Neural cell (in vitro differentiated cells): ENCODE measurements around the gene MINDY3. TPM values are rescaled to one million over a fixed set of nuclear protein-coding genes. Genes with fewer than 3 reads are reported as not detected.
"Not testable (repeated sequence)": the region's sequence is repeated elsewhere in the genome, so short reads cannot be mapped to it uniquely, and the experiment has no call there.

Experiments used
- H2AFZ ChIP-seq: fragments of 200-600, 300-800 bp; sonication (generic), shearing (Covaris generic); 2 replicates; pipeline ENCODE4 v1.6.0; 2014; ENCODE audit warnings: low read depth, mild to moderate bottlenecking, antibody characterized with exemption, low read length, moderate library complexity
- H3F3A ChIP-seq: fragments of 200-600 bp; shearing (Covaris generic); 2 replicates; pipeline ENCODE4 v1.6.1; 2016; ENCODE audit warnings: mild to moderate bottlenecking, moderate library complexity, mixed read lengths, antibody characterized with exemption, low read length; ENCODE audit not compliant: insufficient read depth, poor library complexity, severe bottlenecking
- H3K27ac ChIP-seq: fragments of 200-600, 300-800 bp; sonication (generic), shearing (Covaris generic); 2 replicates; pipeline ENCODE4 v1.5.1; 2014; ENCODE audit warnings: mild to moderate bottlenecking, low read length, moderate library complexity
- H3K27me3 ChIP-seq: fragments of 300-800, 200-600 bp; sonication (generic), shearing (Covaris generic); 2 replicates; pipeline ENCODE4 v1.6.0; 2014; ENCODE audit warnings: mild to moderate bottlenecking, low read depth, low read length, moderate library complexity; ENCODE audit not compliant: insufficient read depth
- H3K36me3 ChIP-seq: fragments of 300-800, 200-600 bp; sonication (generic), shearing (Covaris generic); 2 replicates; pipeline ENCODE4 v1.5.1; 2014; ENCODE audit warnings: mild to moderate bottlenecking, antibody characterized with exemption, low read length, moderate library complexity; ENCODE audit not compliant: insufficient read depth
- H3K4me2 ChIP-seq: fragments of 300-800, 200-600 bp; sonication (generic), shearing (Covaris generic); 2 replicates; pipeline ENCODE4 v1.6.0; 2014; ENCODE audit warnings: mild to moderate bottlenecking, low read length
- H3K4me3 ChIP-seq: fragments of 300-800, 200-600 bp; sonication (generic), shearing (Covaris generic); 2 replicates; pipeline ENCODE4 v1.5.1; 2014; ENCODE audit warnings: mild to moderate bottlenecking, low read length, moderate library complexity
- H3K79me2 ChIP-seq: fragments of 200-600 bp; shearing (Covaris generic); replicated peaks from 2 replicates; pipeline ENCODE4 v1.6.0; 2014; ENCODE audit warnings: mild to moderate bottlenecking, low read length, moderate library complexity; ENCODE audit not compliant: insufficient read depth
- H3K9ac ChIP-seq: fragments of 300-800, 200-600 bp; sonication (generic), shearing (Covaris generic); 2 replicates; pipeline ENCODE4 v1.6.1; 2016; ENCODE audit warnings: mild to moderate bottlenecking, low read length, mixed read lengths
- H3K9me2 ChIP-seq: fragments of 200-600 bp; shearing (Covaris generic); 2 replicates; pipeline ENCODE4 v1.6.1; 2016; ENCODE audit warnings: mild to moderate bottlenecking, low read length, mixed read lengths; ENCODE audit not compliant: insufficient read depth
- H3K9me3 ChIP-seq: fragments of 200-600, 300-800 bp; sonication (generic), shearing (Covaris generic); 2 replicates; pipeline ENCODE4 v1.6.1; 2016; ENCODE audit warnings: mild to moderate bottlenecking, mixed run types, low read length, moderate library complexity, mixed read lengths
- H4K20me1 ChIP-seq: fragments of 200-600 bp; shearing (Covaris generic); 2 replicates; pipeline ENCODE4 v1.6.1; 2016; ENCODE audit warnings: mild to moderate bottlenecking, mixed run types; ENCODE audit not compliant: insufficient read depth
- EP300 ChIP-seq: fragments of 450-650 bp; conservative IDR thresholded peaks from 2 replicates; pipeline ENCODE4 v1.6.1; 2014; ENCODE audit warnings: antibody characterized with exemption, mild to moderate bottlenecking, moderate library complexity; ENCODE audit not compliant: poor library complexity, severe bottlenecking
- EZH2 ChIP-seq: fragments of 200-600, 300-800 bp; shearing (Covaris generic), sonication (generic); IDR thresholded peaks from 2 replicates; pipeline ENCODE4 v1.6.1; 2014; ENCODE audit warnings: antibody characterized with exemption, low read length, borderline replicate concordance, mild to moderate bottlenecking; ENCODE audit not compliant: insufficient read depth, poor library complexity, severe bottlenecking
- MXI1 ChIP-seq: fragments of 450-650 bp; conservative IDR thresholded peaks from 2 replicates; pipeline ENCODE4 v1.6.1; 2014; ENCODE audit warnings: antibody characterized with exemption, mild to moderate bottlenecking; ENCODE audit not compliant: poor library complexity, severe bottlenecking
- POLR2AphosphoS5 ChIP-seq: IDR thresholded peaks from 2 replicates; pipeline ENCODE4 v1.6.1; 2012
- RAD21 ChIP-seq: fragments of 450-650 bp; conservative IDR thresholded peaks from 2 replicates; pipeline ENCODE4 v1.6.1; 2014; ENCODE audit warnings: antibody characterized with exemption, mild to moderate bottlenecking, moderate library complexity
- SMC3 ChIP-seq: fragments of 450-650 bp; conservative IDR thresholded peaks from 2 replicates; pipeline ENCODE4 v1.6.1; 2014; ENCODE audit warnings: antibody characterized with exemption, mild to moderate bottlenecking, moderate library complexity; ENCODE audit not compliant: poor library complexity
- TAF1 ChIP-seq: IDR thresholded peaks from 2 replicates; pipeline ENCODE4 v1.6.1; 2012; ENCODE audit warnings: low read depth
- polyA plus RNA-seq: library from polyadenylated mRNA; depleted of rRNA; stranded (reverse); fragments of >200 nt; gene quantifications from 2 replicates; pipeline ENCODE4 v1.2.3, GENCODE V29; 2014
- TF ChIP-seq, protein P1 (sequence below): IDR thresholded peaks from 2 replicates; pipeline ENCODE4 v1.6.1; 2012; ENCODE audit warnings: borderline replicate concordance
- TF ChIP-seq, protein P2 (sequence below): fragments of 450-650 bp; IDR thresholded peaks from 2 replicates; pipeline ENCODE4 v1.5.1; 2014; ENCODE audit warnings: antibody characterized with exemption, mild to moderate bottlenecking, moderate library complexity; ENCODE audit not compliant: poor library complexity, severe bottlenecking

MINDY3 gene
- polyA plus RNA-seq, 1 donor from 2014 or later: 56.5 TPM

GRCh38 chr10:15852111-15852557 lies 8.2 kb downstream of the MINDY3 start:
- Histone ChIP-seq H3F3A (no peaks in the 10 kb centered on the region), H4K20me1 (no peaks in the 10 kb centered on the region), H3K9me2 (no peaks in the 10 kb centered on the region)

DNA sequence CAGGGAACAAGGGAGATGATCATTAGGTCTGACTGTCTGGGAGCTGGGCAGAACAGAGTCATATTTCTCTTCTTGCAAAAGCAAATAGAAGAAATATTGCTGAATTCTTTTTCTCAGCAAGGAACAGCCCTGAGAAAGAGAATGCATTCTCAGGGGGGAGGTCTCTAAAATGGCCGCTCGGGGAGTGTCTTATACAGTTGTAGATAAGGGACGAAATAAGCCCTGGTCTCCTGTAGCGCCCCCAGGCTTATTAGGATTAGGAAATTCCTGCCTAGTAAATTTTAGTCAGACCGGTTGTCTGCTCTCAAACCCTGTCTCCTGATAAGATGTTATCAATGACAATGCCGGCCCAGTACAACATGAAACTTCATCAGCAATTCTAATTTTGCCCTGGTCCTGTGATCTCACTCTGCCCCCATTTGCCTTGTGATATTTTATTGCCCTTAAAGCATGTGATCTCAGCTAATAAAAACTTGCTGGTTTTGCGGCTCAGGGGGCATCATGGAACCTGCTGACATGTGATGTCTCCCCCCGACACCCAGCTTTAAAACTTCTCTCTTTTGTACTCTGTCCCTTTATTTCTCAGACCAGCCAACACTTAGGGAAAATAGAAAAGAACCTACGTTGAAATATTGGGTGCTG lies 9.8 kb downstream of the MINDY3 start:
- not testable (repeated sequence) for H3K27me3 ChIP-seq, H4K20me1 ChIP-seq, H3F3A ChIP-seq, H3K9me3 ChIP-seq, H3K36me3 ChIP-seq, H2AFZ ChIP-seq, H3K4me2 ChIP-seq, H3K9ac ChIP-seq, H3K27ac ChIP-seq, H3K9me2 ChIP-seq, H3K4me3 ChIP-seq
- peaks cover 13% of the 10 kb centered on the region for H3K79me2 ChIP-seq

More at GRCh38 chr10:15852111-15852557, 8.2 kb downstream of the MINDY3 start:
- Histone ChIP-seq H3K9me3 (no peaks in the 10 kb centered on the region), H3K36me3 (no peaks in the 10 kb centered on the region), H3K4me2 (no peak overlapping the region), H3K27me3 (no peaks in the 10 kb centered on the region), H3K79me2 (peaks cover 19% of the 10 kb centered on the region), H3K4me3 (no peak overlapping the region), H3K9ac (no peak overlapping the region), H2AFZ (no peak overlapping the region), H3K27ac (no peak overlapping the region)
- no peak for TF ChIP-seq POLR2AphosphoS5
- no peak for TF ChIP-seq MXI1
- no peak for TF ChIP-seq SMC3
- no peak for TF ChIP-seq EP300

- H3K36me3 ChIP-seq: no peaks in the 10 kb centered on the region
- H3K27ac ChIP-seq: no peak overlapping the region
- H3K9ac ChIP-seq: no peak overlapping the region
- no peaks in the 10 kb centered on the region for H3K27me3 ChIP-seq
- no peak overlapping the region for H3K4me2 ChIP-seq
- peaks cover 9% of the 10 kb centered on the region for H3K79me2 ChIP-seq
- H2AFZ ChIP-seq: no peak overlapping the region
- TF ChIP-seq TAF1: no peak
- TF ChIP-seq, protein P1, sequence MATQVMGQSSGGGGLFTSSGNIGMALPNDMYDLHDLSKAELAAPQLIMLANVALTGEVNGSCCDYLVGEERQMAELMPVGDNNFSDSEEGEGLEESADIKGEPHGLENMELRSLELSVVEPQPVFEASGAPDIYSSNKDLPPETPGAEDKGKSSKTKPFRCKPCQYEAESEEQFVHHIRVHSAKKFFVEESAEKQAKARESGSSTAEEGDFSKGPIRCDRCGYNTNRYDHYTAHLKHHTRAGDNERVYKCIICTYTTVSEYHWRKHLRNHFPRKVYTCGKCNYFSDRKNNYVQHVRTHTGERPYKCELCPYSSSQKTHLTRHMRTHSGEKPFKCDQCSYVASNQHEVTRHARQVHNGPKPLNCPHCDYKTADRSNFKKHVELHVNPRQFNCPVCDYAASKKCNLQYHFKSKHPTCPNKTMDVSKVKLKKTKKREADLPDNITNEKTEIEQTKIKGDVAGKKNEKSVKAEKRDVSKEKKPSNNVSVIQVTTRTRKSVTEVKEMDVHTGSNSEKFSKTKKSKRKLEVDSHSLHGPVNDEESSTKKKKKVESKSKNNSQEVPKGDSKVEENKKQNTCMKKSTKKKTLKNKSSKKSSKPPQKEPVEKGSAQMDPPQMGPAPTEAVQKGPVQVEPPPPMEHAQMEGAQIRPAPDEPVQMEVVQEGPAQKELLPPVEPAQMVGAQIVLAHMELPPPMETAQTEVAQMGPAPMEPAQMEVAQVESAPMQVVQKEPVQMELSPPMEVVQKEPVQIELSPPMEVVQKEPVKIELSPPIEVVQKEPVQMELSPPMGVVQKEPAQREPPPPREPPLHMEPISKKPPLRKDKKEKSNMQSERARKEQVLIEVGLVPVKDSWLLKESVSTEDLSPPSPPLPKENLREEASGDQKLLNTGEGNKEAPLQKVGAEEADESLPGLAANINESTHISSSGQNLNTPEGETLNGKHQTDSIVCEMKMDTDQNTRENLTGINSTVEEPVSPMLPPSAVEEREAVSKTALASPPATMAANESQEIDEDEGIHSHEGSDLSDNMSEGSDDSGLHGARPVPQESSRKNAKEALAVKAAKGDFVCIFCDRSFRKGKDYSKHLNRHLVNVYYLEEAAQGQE: no peak
- TF ChIP-seq EZH2: no peak
- no peak for TF ChIP-seq MXI1
- TF ChIP-seq POLR2AphosphoS5: no peak
- no peak for TF ChIP-seq EP300
- no peak for TF ChIP-seq SMC3
- TF ChIP-seq, protein P2, sequence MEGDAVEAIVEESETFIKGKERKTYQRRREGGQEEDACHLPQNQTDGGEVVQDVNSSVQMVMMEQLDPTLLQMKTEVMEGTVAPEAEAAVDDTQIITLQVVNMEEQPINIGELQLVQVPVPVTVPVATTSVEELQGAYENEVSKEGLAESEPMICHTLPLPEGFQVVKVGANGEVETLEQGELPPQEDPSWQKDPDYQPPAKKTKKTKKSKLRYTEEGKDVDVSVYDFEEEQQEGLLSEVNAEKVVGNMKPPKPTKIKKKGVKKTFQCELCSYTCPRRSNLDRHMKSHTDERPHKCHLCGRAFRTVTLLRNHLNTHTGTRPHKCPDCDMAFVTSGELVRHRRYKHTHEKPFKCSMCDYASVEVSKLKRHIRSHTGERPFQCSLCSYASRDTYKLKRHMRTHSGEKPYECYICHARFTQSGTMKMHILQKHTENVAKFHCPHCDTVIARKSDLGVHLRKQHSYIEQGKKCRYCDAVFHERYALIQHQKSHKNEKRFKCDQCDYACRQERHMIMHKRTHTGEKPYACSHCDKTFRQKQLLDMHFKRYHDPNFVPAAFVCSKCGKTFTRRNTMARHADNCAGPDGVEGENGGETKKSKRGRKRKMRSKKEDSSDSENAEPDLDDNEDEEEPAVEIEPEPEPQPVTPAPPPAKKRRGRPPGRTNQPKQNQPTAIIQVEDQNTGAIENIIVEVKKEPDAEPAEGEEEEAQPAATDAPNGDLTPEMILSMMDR: no peak
- no peak for TF ChIP-seq RAD21
- no peak overlapping the region for H3K4me3 ChIP-seq
- H3F3A ChIP-seq: no peaks in the 10 kb centered on the region
- H3K9me3 ChIP-seq: no peaks in the 10 kb centered on the region
- no peaks in the 10 kb centered on the region for H3K9me2 ChIP-seq
- H4K20me1 ChIP-seq: no peaks in the 10 kb centered on the region
These were observed 11.0 kb downstream of the MINDY3 start for GRCh38 chr10:15849316-15849715.
